Measurements from ENCODE around the gene ATG5. TPM values are rescaled to one million over a fixed set of nuclear protein-coding genes. Genes with fewer than 3 reads are reported as not detected.

ATG5 gene
- total RNA-seq, 2 experiments from 2014 or later = 18.8 to 31.1 TPM

DNA sequence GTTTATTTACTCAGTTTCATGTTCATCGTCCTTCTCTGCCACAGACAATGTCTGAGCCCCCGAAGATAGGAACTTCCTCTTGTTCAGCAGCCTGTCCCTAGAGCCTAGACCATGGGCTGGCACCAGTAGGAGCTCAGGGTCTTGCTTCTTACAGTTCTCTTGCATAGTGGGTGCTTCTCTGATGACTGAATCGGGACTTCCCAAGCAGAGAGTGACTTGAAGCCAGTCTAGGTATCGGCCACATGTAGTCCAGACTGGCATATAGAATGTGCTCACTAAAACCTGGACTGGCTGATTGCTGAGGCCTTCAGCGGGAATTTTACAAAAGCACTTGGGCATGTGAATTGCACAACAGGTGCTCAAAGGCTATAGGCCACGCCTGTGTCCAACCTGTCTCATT, 187.4 kb downstream of the ATG5 start:
- intact Hi-C loops (cut with micrococcal nuclease; ENCODE audit: unreplicated experiment) = no loop called here
- no peak for TF ChIP-seq EZH2phosphoT487 (IDR thresholded peaks at IDR 0.05; ENCODE audit: borderline replicate concordance, low read depth, low read length)
- TF ChIP-seq, protein P1, sequence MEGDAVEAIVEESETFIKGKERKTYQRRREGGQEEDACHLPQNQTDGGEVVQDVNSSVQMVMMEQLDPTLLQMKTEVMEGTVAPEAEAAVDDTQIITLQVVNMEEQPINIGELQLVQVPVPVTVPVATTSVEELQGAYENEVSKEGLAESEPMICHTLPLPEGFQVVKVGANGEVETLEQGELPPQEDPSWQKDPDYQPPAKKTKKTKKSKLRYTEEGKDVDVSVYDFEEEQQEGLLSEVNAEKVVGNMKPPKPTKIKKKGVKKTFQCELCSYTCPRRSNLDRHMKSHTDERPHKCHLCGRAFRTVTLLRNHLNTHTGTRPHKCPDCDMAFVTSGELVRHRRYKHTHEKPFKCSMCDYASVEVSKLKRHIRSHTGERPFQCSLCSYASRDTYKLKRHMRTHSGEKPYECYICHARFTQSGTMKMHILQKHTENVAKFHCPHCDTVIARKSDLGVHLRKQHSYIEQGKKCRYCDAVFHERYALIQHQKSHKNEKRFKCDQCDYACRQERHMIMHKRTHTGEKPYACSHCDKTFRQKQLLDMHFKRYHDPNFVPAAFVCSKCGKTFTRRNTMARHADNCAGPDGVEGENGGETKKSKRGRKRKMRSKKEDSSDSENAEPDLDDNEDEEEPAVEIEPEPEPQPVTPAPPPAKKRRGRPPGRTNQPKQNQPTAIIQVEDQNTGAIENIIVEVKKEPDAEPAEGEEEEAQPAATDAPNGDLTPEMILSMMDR (conservative IDR thresholded peaks at IDR 0.05; ENCODE audit: low read length) = no peak
- H3K9me2 ChIP-seq (ENCODE audit: insufficient read depth, low read length) = no peaks in the 10 kb centered on the region
- no peak overlapping the region for H3K4me3 ChIP-seq (ENCODE audit: low read depth, low read length, poor library complexity, severe bottlenecking)
- POLR2A ChIA-PET = interaction anchor here (0.7 to 1.1 kb wide), 2 partner anchors 9 to 29 kb away, joined by 3 read pairs; no protein-coding TSS in a partner anchor
- no TSS peak for BruUV-seq (replicated peaks)
- DNase-seq (ENCODE audit: low spot score) = no peak
- H3K79me2 ChIP-seq (ENCODE audit: insufficient read depth, low read depth, low read length) = no peaks in the 10 kb centered on the region
- H2AFZ ChIP-seq (ENCODE audit: low read length) = peak overlapping the region; percentile 21; the same call in 1 of the 2 replicates
- H3K36me3 ChIP-seq (ENCODE audit: insufficient read depth, low read length) = no peaks in the 10 kb centered on the region
- H4K20me1 ChIP-seq (ENCODE audit: insufficient read depth, low read length) = no peaks in the 10 kb centered on the region
- no peak overlapping the region for H3K4me2 ChIP-seq (ENCODE audit: low read length)
- CTCF ChIA-PET (ENCODE audit: unreplicated experiment) = no interaction called here
- peaks cover 21% of the 10 kb centered on the region for H3K4me1 ChIP-seq (ENCODE audit: insufficient read depth, low read length, poor library complexity, severe bottlenecking)
- no peaks in the 10 kb centered on the region for H3K9me3 ChIP-seq (ENCODE audit: low read length)
- H3K27ac ChIP-seq (ENCODE audit: low read depth, low read length, poor library complexity, severe bottlenecking) = no peak overlapping the region

DNA sequence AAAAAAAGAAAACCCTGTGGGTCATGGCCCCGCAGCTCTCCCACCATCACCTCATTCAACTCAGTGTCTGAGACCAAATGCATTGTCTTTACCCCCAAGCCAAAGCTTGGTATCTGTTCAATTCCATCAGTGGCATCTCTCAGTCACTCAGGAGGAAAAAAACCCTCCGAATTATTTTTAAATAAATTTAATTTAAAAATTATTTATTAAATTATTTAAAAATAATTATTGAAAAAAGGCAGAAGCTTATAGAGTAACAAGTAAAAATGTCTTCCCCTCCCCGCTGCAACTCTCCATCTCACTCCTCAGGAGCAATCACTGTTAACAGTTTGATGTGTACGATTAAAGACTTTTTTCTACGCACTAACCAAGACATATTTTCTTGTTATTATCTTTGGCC, 188.7 kb downstream of the ATG5 start:
- no peaks in the 10 kb centered on the region for H3K9me2 ChIP-seq (ENCODE audit: insufficient read depth, low read length)
- ChIA-PET CTCF (ENCODE audit: unreplicated experiment) (no interaction called here), POLR2A (no interaction called here)
- no peak for DNase-seq (ENCODE audit: low spot score)
- H3K79me2 ChIP-seq (ENCODE audit: insufficient read depth, low read depth, low read length) = no peaks in the 10 kb centered on the region
- no peak overlapping the region for H3K4me3 ChIP-seq (ENCODE audit: low read depth, low read length, poor library complexity, severe bottlenecking)
- no peaks in the 10 kb centered on the region for H3K9me3 ChIP-seq (ENCODE audit: low read length)
- intact Hi-C loops (cut with micrococcal nuclease; ENCODE audit: unreplicated experiment) = no loop called here
- H4K20me1 ChIP-seq (ENCODE audit: insufficient read depth, low read length) = no peaks in the 10 kb centered on the region
- H2AFZ ChIP-seq (ENCODE audit: low read length) = no peak overlapping the region
- TF ChIP-seq, protein P1 (conservative IDR thresholded peaks at IDR 0.05; ENCODE audit: low read length) = no peak
- TF ChIP-seq EZH2phosphoT487 (IDR thresholded peaks at IDR 0.05; ENCODE audit: borderline replicate concordance, low read depth, low read length) = no peak
- no peaks in the 10 kb centered on the region for H3K36me3 ChIP-seq (ENCODE audit: insufficient read depth, low read length)
- no peak overlapping the region for H3K27ac ChIP-seq (ENCODE audit: low read depth, low read length, poor library complexity, severe bottlenecking)
- H3K4me2 ChIP-seq (ENCODE audit: low read length) = no peak overlapping the region
- H3K4me1 ChIP-seq (ENCODE audit: insufficient read depth, low read length, poor library complexity, severe bottlenecking) = peaks cover 8% of the 10 kb centered on the region
- BruUV-seq (replicated peaks) = no TSS peak

DNA sequence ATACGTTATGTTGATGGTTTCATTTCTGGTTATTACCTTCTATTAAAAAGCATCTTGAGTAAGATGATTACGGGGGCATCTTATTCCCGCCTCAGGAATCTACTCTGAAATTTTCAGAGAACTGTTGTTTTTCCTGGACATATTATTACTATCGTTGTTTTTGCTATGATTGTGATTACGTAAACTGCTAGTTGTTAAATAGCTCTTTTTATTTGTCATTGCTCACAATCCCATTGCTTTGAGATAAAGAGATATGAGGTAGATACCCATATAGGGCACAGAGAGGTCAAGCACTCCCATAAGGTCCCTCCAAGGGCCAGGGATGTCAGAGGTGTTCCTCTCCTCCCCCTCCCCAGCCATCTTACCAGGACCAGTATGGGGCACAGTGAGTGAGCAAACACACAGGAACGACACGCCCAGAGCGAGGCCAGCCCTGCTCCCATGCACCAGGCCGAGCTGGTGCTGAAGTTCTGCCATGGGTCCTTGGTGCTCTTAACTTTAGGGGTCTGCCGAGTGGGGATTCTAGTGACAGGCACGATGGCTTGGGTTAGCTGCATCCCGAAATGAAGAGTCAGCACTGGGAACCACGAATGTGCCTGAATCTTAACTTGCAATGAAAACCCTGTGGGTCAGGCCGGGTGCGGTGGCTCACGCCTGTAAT, 189.5 kb downstream of the ATG5 start:
- TF ChIP-seq EZH2phosphoT487 (IDR thresholded peaks at IDR 0.05; ENCODE audit: borderline replicate concordance, low read depth, low read length) = no peak
- CTCF ChIA-PET (ENCODE audit: unreplicated experiment) = no interaction called here
- Histone ChIP-seq H3K36me3 (ENCODE audit: insufficient read depth, low read length) (no peaks in the 10 kb centered on the region), H3K79me2 (ENCODE audit: insufficient read depth, low read depth, low read length) (no peaks in the 10 kb centered on the region), H2AFZ (ENCODE audit: low read length) (no peak overlapping the region), H3K9me2 (ENCODE audit: insufficient read depth, low read length) (no peaks in the 10 kb centered on the region), H3K4me1 (ENCODE audit: insufficient read depth, low read length, poor library complexity, severe bottlenecking) (peaks cover under 1% of the 10 kb centered on the region), H3K9me3 (ENCODE audit: low read length) (no peaks in the 10 kb centered on the region), H4K20me1 (ENCODE audit: insufficient read depth, low read length) (no peaks in the 10 kb centered on the region), H3K4me2 (ENCODE audit: low read length) (no peak overlapping the region), H3K4me3 (ENCODE audit: low read depth, low read length, poor library complexity, severe bottlenecking) (no peak overlapping the region), H3K27ac (ENCODE audit: low read depth, low read length, poor library complexity, severe bottlenecking) (no peak overlapping the region)
- POLR2A ChIA-PET = interaction anchor here (0.7 kb wide), 2 partner anchors 13 to 49 kb away, joined by 3 read pairs; no protein-coding TSS in a partner anchor
- no TSS peak for BruUV-seq (replicated peaks)
- intact Hi-C loops (cut with micrococcal nuclease; ENCODE audit: unreplicated experiment) = no loop called here
- DNase-seq (ENCODE audit: low spot score) = no peak
